K562 (cell line): ENCODE measurements around the gene SIT1. TPM values are rescaled to one million over a fixed set of nuclear protein-coding genes. Genes with fewer than 3 reads are reported as not detected.

ENCODE experiments used
- CHD1 ChIP-seq: fragments of 200-600 bp; sonication (generic); IDR thresholded peaks from one replicate; pipeline ENCODE4 v1.6.1; 2012; ENCODE audit warnings: mild to moderate bottlenecking, moderate library complexity, low read length, inconsistent platforms
- HDGF ChIP-seq: fragments of 450-650 bp; IDR thresholded peaks from 2 replicates; pipeline ENCODE4 v1.6.1; 2016
- KDM1A ChIP-seq, 2 experiments: fragments of 450-650 bp; IDR thresholded peaks; 2 replicates each; pipeline ENCODE4 v1.6.1; 2016; ENCODE audit warnings: mild to moderate bottlenecking in 2 of 2
- PHTF2 ChIP-seq: fragments of 250-450 bp; sonication (Bioruptor Pico); IDR thresholded peaks from 2 replicates; pipeline ENCODE4 v1.5.0; 2021; ENCODE audit warnings: mild to moderate bottlenecking
- SMAD1 ChIP-seq: fragments of 150-350 bp; IDR thresholded peaks from 2 replicates; pipeline ENCODE4 v1.6.1; 2014; ENCODE audit warnings: low read length, low read depth; ENCODE audit not compliant: partially characterized antibody
- SNIP1 ChIP-seq: fragments of 450-650 bp; IDR thresholded peaks from 2 replicates; pipeline ENCODE4 v1.7.1; 2017; ENCODE audit warnings: low read depth, mild to moderate bottlenecking
- ZNF146 ChIP-seq: IDR thresholded peaks from one replicate; pipeline ENCODE4 v1.6.1; 2018; ENCODE audit warnings: missing compliant biosample characterization; ENCODE audit not compliant: unreplicated experiment
- polyA plus RNA-seq, 8 experiments: library from polyadenylated mRNA; depleted of rRNA in 4 of 8; stranded (reverse) in 5 of 8; unstranded in 3 of 8; fragments of >200 nt; fragmentation: Nextera tagmentation in 2 of 8; fragmentation: Illumina TruSeq in 1 of 8; extraction: Ambion mirVana in 2 of 8; extraction: Trizol in 1 of 8; gene quantifications; 2 replicates each; pipeline versions ENCODE4 v1.2.1 to v1.2.3, GENCODE V29; 2011 to 2014; ENCODE audit warnings: inconsistent platforms in 1 of 8, missing spikeins in 1 of 8
- total RNA-seq, 7 experiments: library from RNA; depleted of rRNA in 6 of 7; stranded (reverse); fragments of >200 nt in 6 of 7; fragmentation: Illumina TruSeq in 2 of 7; extraction: Trizol in 2 of 7; gene quantifications; 2 replicates each; pipeline versions ENCODE4 v1.2.1 to v1.2.3, GENCODE V29; 2011 to 2021; ENCODE audit warnings: low replicate concordance in 1 of 7
- TF ChIP-seq, protein P1 (sequence below): fragments of 450-650 bp; formaldehyde crosslinking; conservative IDR thresholded peaks from 2 replicates; pipeline ENCODE4 v1.4.0; 2022; ENCODE audit warnings: mild to moderate bottlenecking, missing genetic modification characterization
- TF ChIP-seq, protein P2 (sequence below): fragments of 450-650 bp; IDR thresholded peaks from 2 replicates; pipeline ENCODE4 v1.6.1; 2017; ENCODE audit warnings: antibody characterized with exemption, mild to moderate bottlenecking
- TF ChIP-seq, protein P3 (sequence below): fragments of 450-650 bp; formaldehyde crosslinking; IDR thresholded peaks from 2 replicates; pipeline ENCODE4 v1.4.0; 2020; ENCODE audit warnings: mild to moderate bottlenecking, moderate library complexity
- TF ChIP-seq, protein P4 (sequence below), 2 experiments: fragments of 450-650 bp in 1 of 2; sonication (generic) in 1 of 2; formaldehyde crosslinking in 1 of 2; IDR thresholded peaks; 2 replicates each; pipeline versions ENCODE4 v1.7.1 to v1.9.0; 2016 to 2022; ENCODE audit warnings: inconsistent platforms in 1 of 2, mild to moderate bottlenecking in 1 of 2, missing genetic modification reagents in 1 of 2

SIT1 gene
- total and polyA plus RNA-seq, 9 of the 15 experiments (the other 6 are each of a cell fraction or from before 2014, with no cell fraction given), result not detected

DNA sequence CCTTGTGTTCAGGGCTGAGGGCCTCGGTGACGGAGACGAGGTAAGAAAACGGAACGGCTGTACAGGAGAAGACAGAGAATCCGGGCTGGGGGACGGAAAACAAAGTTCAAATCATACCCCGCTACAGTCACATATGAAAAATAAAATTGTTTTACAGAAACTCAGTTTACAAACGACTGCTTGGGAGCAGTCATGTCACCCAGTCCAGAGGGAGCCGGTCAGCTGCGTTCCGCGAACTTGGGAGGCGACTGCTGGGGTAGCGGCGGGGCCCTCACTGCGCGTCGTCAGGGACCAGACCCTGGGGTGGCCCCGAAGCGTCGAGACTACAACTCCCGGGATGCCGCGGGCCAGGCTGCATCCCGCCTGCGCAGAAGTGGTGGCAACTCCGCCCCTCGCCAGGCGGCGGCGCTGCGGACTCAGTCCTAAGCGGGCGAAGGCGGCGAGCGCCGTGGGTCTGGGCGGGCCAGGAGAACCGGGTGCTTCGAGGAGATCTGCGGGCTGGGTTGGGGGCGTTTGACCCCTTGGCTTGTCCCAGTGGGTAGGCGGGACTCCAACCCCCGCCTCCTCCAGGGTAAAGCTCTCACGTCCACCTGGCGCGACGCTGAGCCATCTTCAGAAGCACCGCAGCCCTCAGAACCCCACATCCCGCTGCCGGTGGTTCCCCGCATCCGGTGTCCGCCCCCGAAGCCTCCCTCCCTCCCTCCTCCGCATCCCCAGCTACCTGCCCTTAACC, 4.0 kb downstream of the SIT1 start (continued):
- TF ChIP-seq, protein P1, sequence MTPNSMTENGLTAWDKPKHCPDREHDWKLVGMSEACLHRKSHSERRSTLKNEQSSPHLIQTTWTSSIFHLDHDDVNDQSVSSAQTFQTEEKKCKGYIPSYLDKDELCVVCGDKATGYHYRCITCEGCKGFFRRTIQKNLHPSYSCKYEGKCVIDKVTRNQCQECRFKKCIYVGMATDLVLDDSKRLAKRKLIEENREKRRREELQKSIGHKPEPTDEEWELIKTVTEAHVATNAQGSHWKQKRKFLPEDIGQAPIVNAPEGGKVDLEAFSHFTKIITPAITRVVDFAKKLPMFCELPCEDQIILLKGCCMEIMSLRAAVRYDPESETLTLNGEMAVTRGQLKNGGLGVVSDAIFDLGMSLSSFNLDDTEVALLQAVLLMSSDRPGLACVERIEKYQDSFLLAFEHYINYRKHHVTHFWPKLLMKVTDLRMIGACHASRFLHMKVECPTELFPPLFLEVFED (CRISPR knock-in tag), result no peak
- TF ChIP-seq, protein P2, sequence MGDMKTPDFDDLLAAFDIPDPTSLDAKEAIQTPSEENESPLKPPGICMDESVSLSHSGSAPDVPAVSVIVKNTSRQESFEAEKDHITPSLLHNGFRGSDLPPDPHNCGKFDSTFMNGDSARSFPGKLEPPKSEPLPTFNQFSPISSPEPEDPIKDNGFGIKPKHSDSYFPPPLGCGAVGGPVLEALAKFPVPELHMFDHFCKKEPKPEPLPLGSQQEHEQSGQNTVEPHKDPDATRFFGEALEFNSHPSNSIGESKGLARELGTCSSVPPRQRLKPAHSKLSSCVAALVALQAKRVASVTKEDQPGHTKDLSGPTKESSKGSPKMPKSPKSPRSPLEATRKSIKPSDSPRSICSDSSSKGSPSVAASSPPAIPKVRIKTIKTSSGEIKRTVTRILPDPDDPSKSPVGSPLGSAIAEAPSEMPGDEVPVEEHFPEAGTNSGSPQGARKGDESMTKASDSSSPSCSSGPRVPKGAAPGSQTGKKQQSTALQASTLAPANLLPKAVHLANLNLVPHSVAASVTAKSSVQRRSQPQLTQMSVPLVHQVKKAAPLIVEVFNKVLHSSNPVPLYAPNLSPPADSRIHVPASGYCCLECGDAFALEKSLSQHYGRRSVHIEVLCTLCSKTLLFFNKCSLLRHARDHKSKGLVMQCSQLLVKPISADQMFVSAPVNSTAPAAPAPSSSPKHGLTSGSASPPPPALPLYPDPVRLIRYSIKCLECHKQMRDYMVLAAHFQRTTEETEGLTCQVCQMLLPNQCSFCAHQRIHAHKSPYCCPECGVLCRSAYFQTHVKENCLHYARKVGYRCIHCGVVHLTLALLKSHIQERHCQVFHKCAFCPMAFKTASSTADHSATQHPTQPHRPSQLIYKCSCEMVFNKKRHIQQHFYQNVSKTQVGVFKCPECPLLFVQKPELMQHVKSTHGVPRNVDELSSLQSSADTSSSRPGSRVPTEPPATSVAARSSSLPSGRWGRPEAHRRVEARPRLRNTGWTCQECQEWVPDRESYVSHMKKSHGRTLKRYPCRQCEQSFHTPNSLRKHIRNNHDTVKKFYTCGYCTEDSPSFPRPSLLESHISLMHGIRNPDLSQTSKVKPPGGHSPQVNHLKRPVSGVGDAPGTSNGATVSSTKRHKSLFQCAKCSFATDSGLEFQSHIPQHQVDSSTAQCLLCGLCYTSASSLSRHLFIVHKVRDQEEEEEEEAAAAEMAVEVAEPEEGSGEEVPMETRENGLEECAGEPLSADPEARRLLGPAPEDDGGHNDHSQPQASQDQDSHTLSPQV, result 0 out of 2 replicates have a peak, but pooled peaks have one; percentile 21
- no peak for TF ChIP-seq HDGF
- no peak for TF ChIP-seq SNIP1
- no peak for TF ChIP-seq CHD1
- no peak for TF ChIP-seq PHTF2
- no peak for TF ChIP-seq ZNF146 (CRISPR knock-in tag)
- TF ChIP-seq KDM1A (IDR thresholded peaks at IDR 0.05), result no peak
- TF ChIP-seq, protein P3, sequence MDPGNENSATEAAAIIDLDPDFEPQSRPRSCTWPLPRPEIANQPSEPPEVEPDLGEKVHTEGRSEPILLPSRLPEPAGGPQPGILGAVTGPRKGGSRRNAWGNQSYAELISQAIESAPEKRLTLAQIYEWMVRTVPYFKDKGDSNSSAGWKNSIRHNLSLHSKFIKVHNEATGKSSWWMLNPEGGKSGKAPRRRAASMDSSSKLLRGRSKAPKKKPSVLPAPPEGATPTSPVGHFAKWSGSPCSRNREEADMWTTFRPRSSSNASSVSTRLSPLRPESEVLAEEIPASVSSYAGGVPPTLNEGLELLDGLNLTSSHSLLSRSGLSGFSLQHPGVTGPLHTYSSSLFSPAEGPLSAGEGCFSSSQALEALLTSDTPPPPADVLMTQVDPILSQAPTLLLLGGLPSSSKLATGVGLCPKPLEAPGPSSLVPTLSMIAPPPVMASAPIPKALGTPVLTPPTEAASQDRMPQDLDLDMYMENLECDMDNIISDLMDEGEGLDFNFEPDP, result no peak
- peak; percentile 18 for TF ChIP-seq SMAD1
- TF ChIP-seq, protein P4, sequence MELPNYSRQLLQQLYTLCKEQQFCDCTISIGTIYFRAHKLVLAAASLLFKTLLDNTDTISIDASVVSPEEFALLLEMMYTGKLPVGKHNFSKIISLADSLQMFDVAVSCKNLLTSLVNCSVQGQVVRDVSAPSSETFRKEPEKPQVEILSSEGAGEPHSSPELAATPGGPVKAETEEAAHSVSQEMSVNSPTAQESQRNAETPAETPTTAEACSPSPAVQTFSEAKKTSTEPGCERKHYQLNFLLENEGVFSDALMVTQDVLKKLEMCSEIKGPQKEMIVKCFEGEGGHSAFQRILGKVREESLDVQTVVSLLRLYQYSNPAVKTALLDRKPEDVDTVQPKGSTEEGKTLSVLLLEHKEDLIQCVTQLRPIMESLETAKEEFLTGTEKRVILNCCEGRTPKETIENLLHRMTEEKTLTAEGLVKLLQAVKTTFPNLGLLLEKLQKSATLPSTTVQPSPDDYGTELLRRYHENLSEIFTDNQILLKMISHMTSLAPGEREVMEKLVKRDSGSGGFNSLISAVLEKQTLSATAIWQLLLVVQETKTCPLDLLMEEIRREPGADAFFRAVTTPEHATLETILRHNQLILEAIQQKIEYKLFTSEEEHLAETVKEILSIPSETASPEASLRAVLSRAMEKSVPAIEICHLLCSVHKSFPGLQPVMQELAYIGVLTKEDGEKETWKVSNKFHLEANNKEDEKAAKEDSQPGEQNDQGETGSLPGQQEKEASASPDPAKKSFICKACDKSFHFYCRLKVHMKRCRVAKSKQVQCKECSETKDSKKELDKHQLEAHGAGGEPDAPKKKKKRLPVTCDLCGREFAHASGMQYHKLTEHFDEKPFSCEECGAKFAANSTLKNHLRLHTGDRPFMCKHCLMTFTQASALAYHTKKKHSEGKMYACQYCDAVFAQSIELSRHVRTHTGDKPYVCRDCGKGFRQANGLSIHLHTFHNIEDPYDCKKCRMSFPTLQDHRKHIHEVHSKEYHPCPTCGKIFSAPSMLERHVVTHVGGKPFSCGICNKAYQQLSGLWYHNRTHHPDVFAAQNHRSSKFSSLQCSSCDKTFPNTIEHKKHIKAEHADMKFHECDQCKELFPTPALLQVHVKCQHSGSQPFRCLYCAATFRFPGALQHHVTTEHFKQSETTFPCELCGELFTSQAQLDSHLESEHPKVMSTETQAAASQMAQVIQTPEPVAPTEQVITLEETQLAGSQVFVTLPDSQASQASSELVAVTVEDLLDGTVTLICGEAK (IDR thresholded peaks at IDR 0.05), result peak; percentile 73
- TF ChIP-seq, protein P4 (CRISPR knock-in tag; IDR thresholded peaks at IDR 0.05), result no peak
